ENCODE measurements around the gene EPPIN. TPM values are rescaled to one million over a fixed set of nuclear protein-coding genes. Genes with fewer than 3 reads are reported as not detected.

EPPIN gene
- total and polyA plus RNA-seq, 2 donors (not counting 1 experiment from before 2014, with no cell fraction given): not detected

DNA sequence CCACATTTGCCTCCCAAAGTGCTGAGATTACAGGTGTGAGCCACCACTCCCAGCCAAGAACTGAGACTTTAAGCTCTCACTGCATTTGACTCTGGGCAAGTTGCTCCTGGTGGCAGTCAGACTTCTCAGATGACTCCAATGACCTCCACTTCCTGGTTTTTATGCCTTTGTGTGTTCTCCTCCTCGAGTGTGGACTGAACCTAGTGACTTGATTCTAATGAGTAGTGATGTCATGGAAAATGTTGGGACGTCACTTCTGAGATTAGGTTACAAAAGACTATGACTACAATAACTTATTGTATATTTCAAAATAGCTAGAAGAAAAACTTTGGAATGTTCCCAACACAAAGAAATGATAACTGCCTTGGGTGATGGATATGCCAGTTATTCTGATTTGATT, 43.8 kb downstream of the EPPIN start:
- no peaks in the 10 kb centered on the region for H3K9me3 Mint-ChIP-seq (ENCODE audit: insufficient read depth)
- no peak overlapping the region for H3K4me3 Mint-ChIP-seq
- H3K36me3 ChIP-seq (replicated peaks in 1 of 2; ENCODE audit: control extremely low read depth in 1 of 2, control insufficient read depth in 1 of 2, extremely low read depth in 1 of 2, insufficient read depth in 2 of 2, low read length in 1 of 2): no peaks in the 10 kb centered on the region
- POLR2A ChIA-PET: no interaction called here
- no peak overlapping the region for H3K4me2 ChIP-seq (replicated peaks; ENCODE audit: low read depth, low read length, poor library complexity, severe bottlenecking)
- H3K4me1 Mint-ChIP-seq: peaks cover 13% of the 10 kb centered on the region
- H3K79me2 ChIP-seq (ENCODE audit: control insufficient read depth, insufficient read depth, low read length): no peaks in the 10 kb centered on the region
- H3K27me3 Mint-ChIP-seq: peaks cover 53% of the 10 kb centered on the region
- no peak overlapping the region for H2AFZ ChIP-seq (ENCODE audit: insufficient read depth, low read depth, low read length, poor library complexity, severe bottlenecking)
- peaks cover 0 to 13% (median 8%) of the 10 kb centered on the region in 4 experiments for H3K27me3 ChIP-seq (replicated peaks in 1 of 4; ENCODE audit: control extremely low read depth in 1 of 4, control insufficient read depth in 3 of 4, insufficient read depth in 4 of 4, low read length in 3 of 4)
- TF ChIP-seq EZH2 (IDR thresholded peaks at IDR 0.05; ENCODE audit: borderline replicate concordance, insufficient read depth, low read depth, low read length, poor library complexity, severe bottlenecking): no peak
- TF ChIP-seq, protein P1, sequence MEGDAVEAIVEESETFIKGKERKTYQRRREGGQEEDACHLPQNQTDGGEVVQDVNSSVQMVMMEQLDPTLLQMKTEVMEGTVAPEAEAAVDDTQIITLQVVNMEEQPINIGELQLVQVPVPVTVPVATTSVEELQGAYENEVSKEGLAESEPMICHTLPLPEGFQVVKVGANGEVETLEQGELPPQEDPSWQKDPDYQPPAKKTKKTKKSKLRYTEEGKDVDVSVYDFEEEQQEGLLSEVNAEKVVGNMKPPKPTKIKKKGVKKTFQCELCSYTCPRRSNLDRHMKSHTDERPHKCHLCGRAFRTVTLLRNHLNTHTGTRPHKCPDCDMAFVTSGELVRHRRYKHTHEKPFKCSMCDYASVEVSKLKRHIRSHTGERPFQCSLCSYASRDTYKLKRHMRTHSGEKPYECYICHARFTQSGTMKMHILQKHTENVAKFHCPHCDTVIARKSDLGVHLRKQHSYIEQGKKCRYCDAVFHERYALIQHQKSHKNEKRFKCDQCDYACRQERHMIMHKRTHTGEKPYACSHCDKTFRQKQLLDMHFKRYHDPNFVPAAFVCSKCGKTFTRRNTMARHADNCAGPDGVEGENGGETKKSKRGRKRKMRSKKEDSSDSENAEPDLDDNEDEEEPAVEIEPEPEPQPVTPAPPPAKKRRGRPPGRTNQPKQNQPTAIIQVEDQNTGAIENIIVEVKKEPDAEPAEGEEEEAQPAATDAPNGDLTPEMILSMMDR (IDR thresholded peaks at IDR 0.05): no peak
- H3K4me3 ChIP-seq (ENCODE audit: control extremely low read depth in 1 of 5, extremely low read depth in 1 of 5, insufficient read depth in 1 of 5, low read depth in 2 of 5, low read length in 4 of 5): no peak overlapping the region
- H3K9me3 ChIP-seq (ENCODE audit: control extremely low read depth in 1 of 3, control insufficient read depth in 2 of 3, insufficient read depth in 1 of 3, low read length in 2 of 3): no peaks in the 10 kb centered on the region
- H4K20me1 ChIP-seq (ENCODE audit: control insufficient read depth, insufficient read depth, low read length, poor library complexity, severe bottlenecking): no peaks in the 10 kb centered on the region
- no peak overlapping the region for H3K27ac Mint-ChIP-seq
- WGBS (ENCODE audit: insufficient coverage): no CpG with 5 or more reads among the region's 2 CpGs
- DNase-seq: no peak
- no peak overlapping the region for H3K9ac ChIP-seq (ENCODE audit: low read length)
- H3K4me1 ChIP-seq (ENCODE audit: control insufficient read depth in 2 of 2, insufficient read depth in 2 of 2, low read length in 2 of 2): no peaks in the 10 kb centered on the region
- H3K27ac ChIP-seq (ENCODE audit: low read length in 2 of 2): no peak overlapping the region
- ATAC-seq (ENCODE audit: low read depth): no peak
- intact Hi-C loops (cut with micrococcal nuclease): no loop called here
- CTCF ChIA-PET: no interaction called here

DNA sequence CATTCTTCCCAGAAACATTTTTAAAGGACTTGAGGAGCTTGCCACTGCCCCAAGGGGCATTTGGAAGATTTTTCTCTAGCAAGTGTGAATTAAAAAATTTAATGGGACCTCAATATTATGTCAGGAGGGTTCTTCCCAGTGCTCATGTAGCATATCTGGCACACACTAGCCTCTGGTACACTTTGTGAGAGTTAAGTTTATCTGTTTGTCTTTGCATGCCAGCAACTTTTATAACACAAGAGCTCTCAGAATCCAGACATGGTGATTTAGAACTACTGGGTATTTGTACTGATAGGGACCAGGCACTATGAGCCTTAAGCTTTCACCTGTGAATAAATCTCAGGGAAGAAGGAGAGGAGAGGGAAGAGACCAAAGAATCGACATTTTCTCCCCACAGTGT, 44.6 kb downstream of the EPPIN start:
- TF ChIP-seq, protein P1 (IDR thresholded peaks at IDR 0.05): no peak
- TF ChIP-seq EZH2 (IDR thresholded peaks at IDR 0.05; ENCODE audit: borderline replicate concordance, insufficient read depth, low read depth, low read length, poor library complexity, severe bottlenecking): no peak
- Mint-ChIP-seq H3K4me3 (no peak overlapping the region), H3K27me3 (peaks cover 53% of the 10 kb centered on the region), H3K9me3 (ENCODE audit: insufficient read depth) (no peaks in the 10 kb centered on the region), H3K4me1 (peaks cover 8% of the 10 kb centered on the region), H3K27ac (no peak overlapping the region)
- Histone ChIP-seq H3K4me3 (ENCODE audit: control extremely low read depth in 1 of 5, extremely low read depth in 1 of 5, insufficient read depth in 1 of 5, low read depth in 2 of 5, low read length in 4 of 5) (no peak overlapping the region), H2AFZ (ENCODE audit: insufficient read depth, low read depth, low read length, poor library complexity, severe bottlenecking) (no peak overlapping the region), H3K4me1 (ENCODE audit: control insufficient read depth in 2 of 2, insufficient read depth in 2 of 2, low read length in 2 of 2) (no peaks in the 10 kb centered on the region), H4K20me1 (ENCODE audit: control insufficient read depth, insufficient read depth, low read length, poor library complexity, severe bottlenecking) (no peaks in the 10 kb centered on the region), H3K4me2 (replicated peaks; ENCODE audit: low read depth, low read length, poor library complexity, severe bottlenecking) (no peak overlapping the region), H3K79me2 (ENCODE audit: control insufficient read depth, insufficient read depth, low read length) (no peaks in the 10 kb centered on the region), H3K27ac (ENCODE audit: low read length in 2 of 2) (no peak overlapping the region), H3K9me3 (ENCODE audit: control extremely low read depth in 1 of 3, control insufficient read depth in 2 of 3, insufficient read depth in 1 of 3, low read length in 2 of 3) (no peaks in the 10 kb centered on the region), H3K9ac (ENCODE audit: low read length) (no peak overlapping the region), H3K27me3 (replicated peaks in 1 of 4; ENCODE audit: control extremely low read depth in 1 of 4, control insufficient read depth in 3 of 4, insufficient read depth in 4 of 4, low read length in 3 of 4) (peaks cover 0 to 13% (median 8%) of the 10 kb centered on the region in 4 experiments), H3K36me3 (replicated peaks in 1 of 2; ENCODE audit: control extremely low read depth in 1 of 2, control insufficient read depth in 1 of 2, extremely low read depth in 1 of 2, insufficient read depth in 2 of 2, low read length in 1 of 2) (no peaks in the 10 kb centered on the region)
- no peak for DNase-seq
- CTCF ChIA-PET: no interaction called here
- intact Hi-C loops (cut with micrococcal nuclease): no loop called here
- no peak for ATAC-seq (ENCODE audit: low read depth)
- POLR2A ChIA-PET: no interaction called here
- 86% methylated on average over 1 of the region's 1 CpG for WGBS (ENCODE audit: insufficient coverage)

Data from B cell (primary cell).